Measurements from ENCODE around the gene FGB.

DNA sequence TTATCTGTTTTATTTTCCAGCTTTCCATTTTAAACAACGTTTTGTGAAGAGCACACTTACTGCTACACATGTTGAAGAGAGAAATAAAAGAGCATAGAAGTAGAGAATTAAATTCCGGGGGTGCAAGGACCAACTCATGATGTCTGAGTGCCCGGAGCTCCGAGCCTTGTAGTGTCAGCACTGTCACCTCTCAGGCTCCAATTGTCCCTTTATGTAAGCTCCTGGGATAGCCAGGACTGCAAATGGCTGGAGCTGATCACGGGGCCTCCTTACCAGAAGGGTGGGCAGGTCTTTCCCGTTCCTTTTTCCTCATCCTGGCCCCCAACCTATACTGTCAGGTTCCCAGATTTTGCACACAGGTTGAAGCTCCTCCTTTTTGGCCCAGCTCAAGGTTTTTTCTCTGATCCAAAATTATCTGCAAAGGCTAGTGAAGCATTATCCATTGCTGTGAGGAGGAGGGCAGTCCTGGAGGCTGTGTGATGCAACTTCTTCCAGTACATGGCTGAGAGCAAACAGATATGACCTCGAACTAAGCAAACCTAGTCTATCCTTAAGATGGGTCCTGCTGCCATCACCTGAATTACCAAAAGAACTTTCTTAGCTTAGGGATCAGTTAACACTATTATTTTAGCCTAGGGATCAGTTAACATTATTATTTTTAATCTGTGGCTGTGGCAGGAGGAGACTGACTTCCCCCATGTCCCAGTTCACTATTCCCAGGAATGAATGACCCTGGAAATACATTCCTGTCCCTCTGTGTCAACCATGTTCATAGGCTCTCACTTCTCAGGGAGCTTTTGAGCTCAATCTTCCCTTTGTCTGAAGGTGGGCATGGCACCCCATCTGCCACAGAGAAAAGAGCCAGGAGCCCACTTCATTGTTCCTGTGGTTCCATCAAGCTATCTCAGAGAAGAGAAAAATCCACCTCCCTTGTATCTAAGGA is 49.9 kb downstream of the FGB start, which contains the start of gene FGG:
- TF ChIP-seq, protein P1, sequence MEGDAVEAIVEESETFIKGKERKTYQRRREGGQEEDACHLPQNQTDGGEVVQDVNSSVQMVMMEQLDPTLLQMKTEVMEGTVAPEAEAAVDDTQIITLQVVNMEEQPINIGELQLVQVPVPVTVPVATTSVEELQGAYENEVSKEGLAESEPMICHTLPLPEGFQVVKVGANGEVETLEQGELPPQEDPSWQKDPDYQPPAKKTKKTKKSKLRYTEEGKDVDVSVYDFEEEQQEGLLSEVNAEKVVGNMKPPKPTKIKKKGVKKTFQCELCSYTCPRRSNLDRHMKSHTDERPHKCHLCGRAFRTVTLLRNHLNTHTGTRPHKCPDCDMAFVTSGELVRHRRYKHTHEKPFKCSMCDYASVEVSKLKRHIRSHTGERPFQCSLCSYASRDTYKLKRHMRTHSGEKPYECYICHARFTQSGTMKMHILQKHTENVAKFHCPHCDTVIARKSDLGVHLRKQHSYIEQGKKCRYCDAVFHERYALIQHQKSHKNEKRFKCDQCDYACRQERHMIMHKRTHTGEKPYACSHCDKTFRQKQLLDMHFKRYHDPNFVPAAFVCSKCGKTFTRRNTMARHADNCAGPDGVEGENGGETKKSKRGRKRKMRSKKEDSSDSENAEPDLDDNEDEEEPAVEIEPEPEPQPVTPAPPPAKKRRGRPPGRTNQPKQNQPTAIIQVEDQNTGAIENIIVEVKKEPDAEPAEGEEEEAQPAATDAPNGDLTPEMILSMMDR (conservative IDR thresholded peaks at IDR 0.05 in 1 of 2, IDR thresholded peaks at IDR 0.05 in 1 of 2; ENCODE audit: low read depth in 1 of 2, low read length in 2 of 2) = no peak
- no peak for TF ChIP-seq EZH2 (IDR thresholded peaks at IDR 0.05; ENCODE audit: low read length, missing control alignments)
